Keratinocyte (primary cell): ENCODE results near the gene WLS. TPM values are rescaled to one million over a fixed set of nuclear protein-coding genes. Genes with fewer than 3 reads are reported as not detected.

ENCODE experiments used
- DNase-seq: peaks from one replicate; pipeline ENCODE4 v3.0.0-alpha.2; 2011; ENCODE audit warnings: low read depth, missing footprints, low spot score
- FAIRE-seq: peaks from 2 replicates; lab custom pipeline; 2011; peaks lifted over from hg19 to GRCh38; lab: Jason Lieb, UNC
- H2AFZ ChIP-seq: 2 replicates; pipeline ENCODE4 v1.6.0; 2012; ENCODE audit warnings: low read length, control low read depth, inconsistent platforms; ENCODE audit not compliant: control insufficient read depth
- H3K27ac ChIP-seq: 2 replicates; pipeline ENCODE4 v1.5.1; 2011; ENCODE audit warnings: low read length; ENCODE audit not compliant: control insufficient read depth, insufficient read depth
- H3K27me3 ChIP-seq: 3 replicates; pipeline ENCODE4 v1.6.0; 2011; ENCODE audit warnings: low read length; ENCODE audit not compliant: control insufficient read depth, insufficient read depth; ENCODE audit errors: extremely low read depth
- H3K36me3 ChIP-seq, 2 experiments: 2 replicates in 1 of 2; 3 replicates in 1 of 2; pipeline ENCODE4 v1.5.1; 2011; ENCODE audit warnings: low read length in 2 of 2, mild to moderate bottlenecking in 1 of 2; ENCODE audit not compliant: control insufficient read depth in 2 of 2, insufficient read depth in 2 of 2; ENCODE audit errors: extremely low read depth in 1 of 2
- H3K4me1 ChIP-seq: 3 replicates; pipeline ENCODE4 v1.5.1; 2011; ENCODE audit warnings: low read length; ENCODE audit not compliant: control insufficient read depth, insufficient read depth; ENCODE audit errors: extremely low read depth
- H3K4me2 ChIP-seq: 3 replicates; pipeline ENCODE4 v1.6.0; 2011; ENCODE audit warnings: low read depth, low read length; ENCODE audit not compliant: control insufficient read depth, insufficient read depth; ENCODE audit errors: extremely low read depth
- H3K4me3 ChIP-seq, 3 experiments: fragments of 200-600 bp in 1 of 3; sonication (generic) in 1 of 3; 2 replicates in 2 of 3; 3 replicates in 1 of 3; pipeline ENCODE4 v1.5.1; 2011 to 2016; ENCODE audit warnings: low read length in 3 of 3, mild to moderate bottlenecking in 3 of 3, control low read depth in 2 of 3, inconsistent platforms in 1 of 3, low read depth in 1 of 3, mixed read lengths in 1 of 3, mixed run types in 1 of 3, moderate library complexity in 1 of 3; ENCODE audit not compliant: control insufficient read depth in 2 of 3, insufficient read depth in 2 of 3; ENCODE audit errors: extremely low read depth in 1 of 3
- H3K79me2 ChIP-seq: 2 replicates; pipeline ENCODE4 v1.6.0; 2012; ENCODE audit warnings: low read length; ENCODE audit not compliant: control insufficient read depth, insufficient read depth
- H3K9ac ChIP-seq: 3 replicates; pipeline ENCODE4 v1.6.0; 2011; ENCODE audit warnings: low read length; ENCODE audit not compliant: control insufficient read depth, insufficient read depth; ENCODE audit errors: extremely low read depth
- H3K9me1 ChIP-seq: 3 replicates; pipeline ENCODE4 v1.6.0; 2011; ENCODE audit warnings: low read length; ENCODE audit not compliant: control insufficient read depth, insufficient read depth; ENCODE audit errors: extremely low read depth
- H3K9me3 ChIP-seq: 2 replicates; pipeline ENCODE4 v1.5.1; 2012; ENCODE audit warnings: low read depth, low read length; ENCODE audit not compliant: control insufficient read depth
- H4K20me1 ChIP-seq: 3 replicates; pipeline ENCODE4 v1.6.0; 2011; ENCODE audit warnings: low read length; ENCODE audit not compliant: control insufficient read depth, insufficient read depth; ENCODE audit errors: extremely low read depth
- CTCF ChIP-seq, 3 experiments: IDR thresholded peaks in 1 of 3; conservative IDR thresholded peaks in 1 of 3; optimal IDR thresholded peaks in 1 of 3; 2 replicates in 2 of 3; 3 replicates in 1 of 3; pipeline versions ENCODE3 to v1.5.1; 2011; ENCODE audit warnings: low read length in 3 of 3, mild to moderate bottlenecking in 3 of 3, moderate library complexity in 2 of 3, control low read depth in 1 of 3, inconsistent platforms in 1 of 3; ENCODE audit not compliant: insufficient read depth in 2 of 3; ENCODE audit errors: extremely low read depth in 1 of 3
- EZH2 ChIP-seq: IDR thresholded peaks from one replicate; pipeline ENCODE4 v1.6.1; 2012; ENCODE audit warnings: inconsistent platforms, mild to moderate bottlenecking, low read length, moderate library complexity
- dilution Hi-C: fragments of 300-500 bp; cut with MboI; formaldehyde crosslinking; loops from one replicate; pipeline ENCODE4 v1.7.0; 2020; ENCODE audit warnings: low sequenced_read_pairs; ENCODE audit not compliant: extremely low pct_ligation_motif_present
- polyA plus RNA-seq, 5 experiments: library from polyadenylated mRNA; depleted of rRNA in 3 of 5; stranded (reverse) in 3 of 5; stranded (forward) in 1 of 5; unstranded in 1 of 5; fragments of >200 nt; gene quantifications; 1 replicate in 1 of 5; 2 replicates in 3 of 5; 3 replicates in 1 of 5; pipeline versions ENCODE4 v1.2.1 to v1.2.3, GENCODE V29; 2011 to 2012; ENCODE audit warnings: missing spikeins in 2 of 5, low read depth in 1 of 5, low replicate concordance in 1 of 5

The WLS gene
- polyA plus RNA-seq, 1 donor (not counting 4 experiments of a cell fraction or from before 2014, with no cell fraction given) = 92.4 TPM

- Histone ChIP-seq H3K9ac (no peak overlapping the region), H3K27me3 (no peaks in the 10 kb centered on the region), H3K9me1 (no peaks in the 10 kb centered on the region), H3K9me3 (no peaks in the 10 kb centered on the region), H3K4me1 (no peaks in the 10 kb centered on the region), H2AFZ (no peak overlapping the region), H3K27ac (no peak overlapping the region), H3K4me3 (no peak overlapping the region), H3K4me2 (no peak overlapping the region), H3K36me3 (peaks cover 4 to 16% of the 10 kb centered on the region in 2 experiments), H4K20me1 (no peaks in the 10 kb centered on the region), H3K79me2 (no peaks in the 10 kb centered on the region)
- TF ChIP-seq EZH2 (no peak), CTCF (optimal IDR thresholded peaks at IDR 0.05 in 1 of 3, IDR thresholded peaks at IDR 0.05 in 1 of 3, conservative IDR thresholded peaks at IDR 0.05 in 1 of 3; ENCODE audit: extremely low read depth in 1 of 3, insufficient read depth in 2 of 3, low read length in 3 of 3) (no peak)
- FAIRE-seq (no peak), DNase-seq (no peak)
- dilution Hi-C loops = no loop called here
These were observed 72.3 kb downstream of the WLS start for GRCh38 chr1:68160021-68160420.

GRCh38 chr1:68158837-68159236 is 73.5 kb downstream of the WLS start:
- no peaks in the 10 kb centered on the region for H3K9me1 ChIP-seq
- H4K20me1 ChIP-seq = no peaks in the 10 kb centered on the region
- no peak overlapping the region for H3K4me2 ChIP-seq
- H3K79me2 ChIP-seq = no peaks in the 10 kb centered on the region
- TF ChIP-seq CTCF (optimal IDR thresholded peaks at IDR 0.05 in 1 of 3, IDR thresholded peaks at IDR 0.05 in 1 of 3, conservative IDR thresholded peaks at IDR 0.05 in 1 of 3; ENCODE audit: extremely low read depth in 1 of 3, insufficient read depth in 2 of 3, low read length in 3 of 3) = no peak
- no peak for TF ChIP-seq EZH2
- no peak overlapping the region for H3K9ac ChIP-seq
- DNase-seq (no peak), FAIRE-seq (no peak)
- no peaks in the 10 kb centered on the region for H3K9me3 ChIP-seq
- dilution Hi-C loops = no loop called here
- peaks cover 6 to 12% of the 10 kb centered on the region in 2 experiments for H3K36me3 ChIP-seq
- no peak overlapping the region for H3K4me3 ChIP-seq
- no peak overlapping the region for H3K27ac ChIP-seq
- H2AFZ ChIP-seq = no peak overlapping the region
- H3K27me3 ChIP-seq = no peaks in the 10 kb centered on the region
- H3K4me1 ChIP-seq = no peaks in the 10 kb centered on the region
